ENCODE results near the gene SKAP2. TPM values are rescaled to one million over a fixed set of nuclear protein-coding genes. Genes with fewer than 3 reads are reported as not detected.

Gene SKAP2
- total RNA-seq, 6 donors from 2014 or later = 21.7 to 57.2 (median 32.6) TPM

DNA sequence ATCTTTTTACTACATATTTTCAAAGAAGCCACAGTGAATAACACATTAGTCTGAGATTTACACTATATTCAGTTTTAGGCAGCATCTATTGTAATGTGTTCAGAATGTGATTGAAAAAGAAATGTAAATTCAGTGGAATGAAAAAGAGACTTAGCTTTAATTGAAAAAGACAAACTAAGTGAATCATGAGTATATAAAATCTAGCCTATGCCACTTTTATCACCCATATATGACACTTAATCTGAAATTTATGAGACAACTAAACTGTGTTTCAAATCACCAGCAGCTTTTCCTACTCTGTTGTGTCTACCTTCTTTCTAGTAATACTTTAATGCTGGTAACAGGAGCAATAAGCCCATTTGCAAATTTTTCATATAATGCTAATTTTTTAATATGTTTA, 4.7 kb downstream of the SKAP2 start:
- Histone ChIP-seq H3K27ac (peak overlapping the region in 2 of 4 donors; percentile 83 to 92), H3K27me3 (no peaks in the 10 kb centered on the region), H3K9me3 (no peaks in the 10 kb centered on the region), H3K4me3 (no peak overlapping the region), H3K36me3 (no peaks in the 10 kb centered on the region), H3K4me1 (peaks cover 0 to 28% (median 17%) of the 10 kb centered on the region in 4 donors)
- no peak for ATAC-seq (ENCODE audit: low FRiP score in 2 of 2)
- DNase-seq = no peak
- TF ChIP-seq POLR2AphosphoS5 (IDR thresholded peaks at IDR 0.05) (no peak), POLR2A (IDR thresholded peaks at IDR 0.05) (no peak), EP300 (IDR thresholded peaks at IDR 0.05) (no peak), CTCF (IDR thresholded peaks at IDR 0.05) (no peak)

GRCh38 chr7:26858735-26859134, 5.7 kb downstream of the SKAP2 start:
- no peaks in the 10 kb centered on the region for H3K27me3 ChIP-seq
- H3K4me1 ChIP-seq = peaks cover 0 to 28% (median 17%) of the 10 kb centered on the region in 4 donors
- H3K36me3 ChIP-seq = no peaks in the 10 kb centered on the region
- peak overlapping the region; percentile 75 to 92 (median 81) for H3K27ac ChIP-seq
- TF ChIP-seq POLR2AphosphoS5 (IDR thresholded peaks at IDR 0.05) = no peak
- TF ChIP-seq POLR2A (IDR thresholded peaks at IDR 0.05) = no peak
- no peak for TF ChIP-seq EP300 (IDR thresholded peaks at IDR 0.05)
- TF ChIP-seq CTCF (IDR thresholded peaks at IDR 0.05) = no peak
- DNase-seq = no peak
- 65 to 68% methylated on average over 3 of the region's 3 CpGs for WGBS, 2 donors
- H3K9me3 ChIP-seq = no peaks in the 10 kb centered on the region
- ATAC-seq (ENCODE audit: low FRiP score in 2 of 2) = no peak
- peak overlapping the region in 1 of 4 donors; percentile 40 for H3K4me3 ChIP-seq

DNA sequence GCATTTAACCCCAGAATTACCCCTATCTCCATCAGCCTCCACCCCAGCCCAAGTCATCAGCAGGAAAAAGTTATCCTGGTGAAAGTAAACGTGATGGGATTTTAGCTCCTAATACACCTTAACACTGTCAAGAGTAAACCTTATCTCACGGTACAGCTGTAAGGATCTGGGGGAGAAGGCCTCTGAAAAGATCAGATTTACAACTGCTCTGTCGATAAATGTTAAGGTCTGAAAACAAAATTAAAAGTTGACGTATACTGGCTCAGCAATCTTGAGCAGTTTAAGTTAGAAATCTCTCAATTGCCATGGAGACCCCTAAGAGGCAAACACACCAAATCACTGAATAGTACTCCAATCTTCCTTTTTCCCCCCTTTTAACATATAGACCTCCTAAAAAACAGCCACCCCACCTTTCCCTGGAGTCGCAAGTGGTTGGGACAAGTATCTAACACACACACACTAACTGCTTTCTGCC, 6.1 kb downstream of the SKAP2 start:
- no peak for DNase-seq
- H3K9me3 ChIP-seq = no peaks in the 10 kb centered on the region
- peaks cover 0 to 28% (median 16%) of the 10 kb centered on the region in 4 donors for H3K4me1 ChIP-seq
- no peaks in the 10 kb centered on the region for H3K36me3 ChIP-seq
- 31 to 43% methylated on average over 4 to 5 of the region's 5 CpGs for WGBS, 2 donors
- H3K27ac ChIP-seq = peak overlapping the region; percentile 75 to 92 (median 81)
- no peaks in the 10 kb centered on the region for H3K27me3 ChIP-seq
- H3K4me3 ChIP-seq = peak overlapping the region in 2 of 4 donors; percentile 37 to 40
- TF ChIP-seq CTCF (IDR thresholded peaks at IDR 0.05) (no peak), EP300 (IDR thresholded peaks at IDR 0.05) (no peak), POLR2A (IDR thresholded peaks at IDR 0.05) (no peak), POLR2AphosphoS5 (IDR thresholded peaks at IDR 0.05) (no peak)
- no peak for ATAC-seq (ENCODE audit: low FRiP score in 2 of 2)

GRCh38 chr7:26857506-26858240, 6.7 kb downstream of the SKAP2 start:
- Histone ChIP-seq H3K36me3 (no peaks in the 10 kb centered on the region), H3K27ac (peak overlapping the region; percentile 75 to 92 (median 81)), H3K9me3 (no peaks in the 10 kb centered on the region), H3K4me1 (peaks cover 0 to 23% (median 13%) of the 10 kb centered on the region in 4 donors), H3K4me3 (peak overlapping the region; percentile 2 to 40 (median 28)), H3K27me3 (no peaks in the 10 kb centered on the region)
- TF ChIP-seq CTCF (IDR thresholded peaks at IDR 0.05) (no peak), POLR2A (IDR thresholded peaks at IDR 0.05) (no peak), EP300 (IDR thresholded peaks at IDR 0.05) (no peak), POLR2AphosphoS5 (IDR thresholded peaks at IDR 0.05) (no peak)
- DNase-seq (peak; percentile 24 to 29), ATAC-seq (ENCODE audit: low FRiP score in 2 of 2) (peak; percentile 70 to 83)
- 16 to 19% methylated on average over 30 to 34 of the region's 34 CpGs for WGBS, 2 donors
